T-cell (primary cell): ENCODE results near the gene CLDN10. TPM values are rescaled to one million over a fixed set of nuclear protein-coding genes. Genes with fewer than 3 reads are reported as not detected.

ENCODE experiments used
- ATAC-seq, 4 experiments: fragments of 200-7000 bp in 3 of 4; fragments of 150-1000 bp in 1 of 4; cut with Tn5 transposase; replicated peaks in 1 of 4; 1 replicate in 3 of 4; 2 replicates in 1 of 4; pipeline ENCODE4 v1.10.0; 2021; ENCODE audit warnings: moderate library complexity in 3 of 4, mild to moderate bottlenecking in 2 of 4, moderate number of reproducible peaks in 1 of 4
- CTCF ChIA-PET, 2 donors: fragments of 300-600 bp; sonication (Branson Sonifier 250); formaldehyde crosslinking; loops; one replicate each; lab custom pipeline; 2022; ENCODE audit warnings: antibody characterized with exemption in 2 of 2; lab: Charles Lee
- POLR2A ChIA-PET, 2 donors: fragments of 300-600 bp; sonication (Branson Sonifier 250); formaldehyde crosslinking; loops; one replicate each; lab custom pipeline; 2022; ENCODE audit warnings: antibody characterized with exemption in 2 of 2; lab: Charles Lee
- DNase-seq, 35 experiments: peaks; one replicate each; pipeline versions ENCODE4 v3.0.0 to v3.0.0-alpha.2; 2013 to 2023
- H3K27ac ChIP-seq: one replicate; pipeline ENCODE4 v1.5.1; 2013; ENCODE audit warnings: low read length
- H3K27me3 ChIP-seq, 2 experiments: replicated peaks in 1 of 2; 1 replicate in 1 of 2; 2 replicates in 1 of 2; pipeline versions ENCODE4 v1.6.1 to v1.7.0; 2013; ENCODE audit warnings: low read length in 1 of 2, mixed read lengths in 1 of 2; ENCODE audit not compliant: control insufficient read depth in 2 of 2, insufficient read depth in 2 of 2; ENCODE audit errors: extremely low read depth in 1 of 2
- H3K36me3 ChIP-seq, 2 donors: 1 replicate in 1 of 2; 2 replicates in 1 of 2; pipeline versions ENCODE4 v1.6.1 to v1.7.0; 2013; ENCODE audit warnings: low read length in 1 of 2; ENCODE audit not compliant: control insufficient read depth in 2 of 2, insufficient read depth in 1 of 2; ENCODE audit errors: extremely low read depth in 1 of 2
- H3K4me1 ChIP-seq, 2 experiments: 1 replicate in 1 of 2; 2 replicates in 1 of 2; pipeline versions ENCODE4 v1.6.1 to v1.7.0; 2013; ENCODE audit warnings: low read length in 2 of 2, mixed read lengths in 1 of 2; ENCODE audit not compliant: insufficient read depth in 2 of 2, control insufficient read depth in 1 of 2; ENCODE audit errors: extremely low read depth in 1 of 2
- H3K4me3 ChIP-seq, 2 donors: 1 replicate in 1 of 2; 2 replicates in 1 of 2; pipeline versions ENCODE4 v1.5.1 to v1.7.0; 2013; ENCODE audit warnings: mild to moderate bottlenecking in 2 of 2, low read length in 1 of 2, moderate library complexity in 1 of 2; ENCODE audit not compliant: control insufficient read depth in 1 of 2; ENCODE audit errors: extremely low read depth in 1 of 2
- H3K9me3 ChIP-seq: 2 replicates; pipeline ENCODE4 v1.7.0; 2013
- H3K27ac Mint-ChIP-seq, 2 donors: one replicate each; pipeline ENCODE4 v1.8.0; 2020 to 2021; ENCODE audit warnings: mild to moderate bottlenecking in 2 of 2, mixed read lengths in 2 of 2
- H3K27me3 Mint-ChIP-seq, 2 donors: one replicate each; pipeline ENCODE4 v1.8.0; 2021 to 2022; ENCODE audit warnings: mixed read lengths in 2 of 2
- H3K36me3 Mint-ChIP-seq: one replicate; pipeline ENCODE4 v1.8.0; 2021; ENCODE audit warnings: mixed read lengths
- H3K4me1 Mint-ChIP-seq, 3 donors: one replicate each; pipeline ENCODE4 v1.8.0; 2020 to 2022; ENCODE audit warnings: mixed read lengths in 3 of 3, mild to moderate bottlenecking in 1 of 3
- H3K4me3 Mint-ChIP-seq, 3 donors: one replicate each; pipeline ENCODE4 v1.8.0; 2020 to 2022; ENCODE audit warnings: mild to moderate bottlenecking in 3 of 3, mixed read lengths in 3 of 3, moderate library complexity in 3 of 3
- H3K9me3 Mint-ChIP-seq, 3 donors: one replicate each; pipeline ENCODE4 v1.8.0; 2020 to 2022; ENCODE audit warnings: mixed read lengths in 3 of 3
- WGBS: methylation state at CpG from one replicate; pipeline ENCODE4 v1.1.5; 2013; ENCODE audit warnings: missing lambda C conversion rate; ENCODE audit not compliant: insufficient coverage; 5-methylcytosine and 5-hydroxymethylcytosine counted together
- total RNA-seq, 35 experiments: library from RNA in 6 of 35; stranded (reverse) in 6 of 35; fragments of 120-200 nt in 1 of 35; gene quantifications; one replicate each; pipeline versions ENCODE4 v1.2.1 to v1.2.4 and lab custom pipeline; 2013 to 2026

CLDN10 gene
- total RNA-seq, 5 donors from 2014 or later (not counting 1 experiment from before 2014, with no cell fraction given): 0.32 TPM; not detected in 4

DNA sequence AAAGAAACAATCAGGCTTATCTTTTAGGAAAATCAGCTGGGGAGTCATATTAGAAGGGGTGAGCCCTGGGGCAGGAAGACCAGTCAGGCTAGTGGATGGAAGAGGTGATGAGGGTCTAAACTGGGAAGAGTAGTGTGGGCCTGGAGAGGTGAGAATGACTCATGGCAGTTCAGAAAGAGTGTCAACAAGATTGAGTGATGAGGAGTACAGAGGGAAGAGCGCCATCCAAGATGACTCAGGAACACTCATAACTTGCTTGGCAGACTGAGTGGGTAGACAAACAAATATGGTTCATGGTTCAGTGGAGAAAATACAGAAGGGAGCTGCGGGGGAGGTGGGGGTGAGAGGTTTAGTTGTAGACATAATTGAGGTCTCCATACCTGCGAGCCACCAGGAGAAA lies 17.3 kb upstream of the CLDN10 start:
- H3K36me3 Mint-ChIP-seq: no peaks in the 10 kb centered on the region
- H3K4me1 Mint-ChIP-seq: no peaks in the 10 kb centered on the region
- Histone ChIP-seq H3K27ac (no peak overlapping the region), H3K4me1 (no peaks in the 10 kb centered on the region), H3K4me3 (no peak overlapping the region), H3K27me3 (no peaks in the 10 kb centered on the region), H3K9me3 (no peaks in the 10 kb centered on the region), H3K36me3 (no peaks in the 10 kb centered on the region)
- H3K27me3 Mint-ChIP-seq: peaks cover 21 to 32% of the 10 kb centered on the region in 2 donors
- no peaks in the 10 kb centered on the region for H3K9me3 Mint-ChIP-seq
- POLR2A ChIA-PET: no interaction called here
- DNase-seq (no peak), ATAC-seq (no peak)
- CTCF ChIA-PET: no interaction called here
- H3K27ac Mint-ChIP-seq: no peak overlapping the region
- WGBS: 49% methylated on average over 2 of the region's 3 CpGs
- H3K4me3 Mint-ChIP-seq: no peak overlapping the region

DNA sequence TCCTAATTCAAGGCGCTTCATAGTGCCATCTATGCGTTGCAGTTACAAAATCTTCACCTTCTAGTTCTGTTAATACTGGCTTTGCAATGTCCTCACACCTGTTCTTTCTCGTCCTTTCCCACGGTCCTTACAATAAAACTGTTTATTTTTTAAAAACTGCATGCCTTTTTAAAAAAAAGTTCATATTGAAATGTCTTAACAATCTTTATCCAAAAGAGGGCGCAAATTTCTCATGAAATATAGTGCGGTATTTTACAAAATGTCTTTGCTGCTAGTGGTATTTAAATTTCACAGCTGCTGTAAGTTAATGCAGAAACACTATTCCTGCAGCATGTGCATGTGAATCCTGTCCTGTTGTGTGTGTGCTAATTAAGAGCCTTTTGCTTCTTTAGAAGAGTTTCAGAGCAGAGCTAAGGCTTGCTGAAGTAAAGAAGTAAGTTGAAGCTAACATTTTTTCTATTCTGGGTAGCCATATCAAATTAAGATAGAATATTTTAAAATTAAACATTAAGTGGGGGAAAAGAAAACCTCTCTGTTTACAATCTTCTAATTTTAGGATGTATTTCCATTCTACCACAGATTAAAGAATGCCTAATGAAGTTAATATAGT lies 15.8 kb upstream of the CLDN10 start:
- 53% methylated on average over 2 of the region's 6 CpGs for WGBS

DNA sequence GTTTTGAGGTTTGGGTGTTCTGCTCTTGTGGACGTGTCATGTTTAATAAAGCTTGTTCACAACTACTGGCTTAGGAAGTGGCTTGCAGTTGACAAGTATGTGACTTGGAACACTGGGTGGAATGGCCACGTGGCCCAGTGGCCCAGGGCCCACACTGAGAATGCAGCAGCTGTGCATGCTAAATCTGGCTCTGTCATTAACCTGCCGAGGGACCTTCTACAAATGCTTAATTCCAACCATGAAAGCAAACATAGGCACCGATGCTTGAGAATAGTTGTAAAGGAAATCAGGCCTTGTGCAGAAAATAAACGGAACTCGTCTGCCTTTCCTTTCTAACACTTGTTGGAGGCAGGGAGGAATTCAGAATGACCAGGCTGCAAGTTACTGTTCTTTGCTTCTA lies 11.6 kb upstream of the CLDN10 start:
- H3K27me3 ChIP-seq: peaks cover 0 to 9% of the 10 kb centered on the region in 2 experiments
- no peaks in the 10 kb centered on the region for H3K4me1 ChIP-seq
- H3K9me3 ChIP-seq: no peaks in the 10 kb centered on the region
- Mint-ChIP-seq H3K36me3 (no peaks in the 10 kb centered on the region), H3K4me1 (no peaks in the 10 kb centered on the region), H3K4me3 (no peak overlapping the region), H3K9me3 (no peaks in the 10 kb centered on the region), H3K27ac (no peak overlapping the region), H3K27me3 (peaks cover 13 to 19% of the 10 kb centered on the region in 2 donors)
- H3K36me3 ChIP-seq: no peaks in the 10 kb centered on the region
- no peak overlapping the region for H3K27ac ChIP-seq
- DNase-seq (no peak), ATAC-seq (no peak)
- POLR2A ChIA-PET: no interaction called here
- no peak overlapping the region for H3K4me3 ChIP-seq
- CTCF ChIA-PET: interaction anchor here (0.6 to 1.3 kb wide), 4 partner anchors 10 to 293 kb away, joined by 3 to 6 read pairs (median 4); no protein-coding TSS in a partner anchor
- 42% methylated on average over 4 of the region's 6 CpGs for WGBS

More for the DNA sequence above, 15.8 kb upstream of the CLDN10 start:
- Mint-ChIP-seq H3K9me3 (no peaks in the 10 kb centered on the region), H3K27me3 (peaks cover 24 to 37% of the 10 kb centered on the region in 2 donors), H3K4me1 (no peaks in the 10 kb centered on the region), H3K27ac (no peak overlapping the region), H3K4me3 (no peak overlapping the region), H3K36me3 (no peaks in the 10 kb centered on the region)
- peaks cover 0 to 3% of the 10 kb centered on the region in 2 experiments for H3K27me3 ChIP-seq
- no peak overlapping the region for H3K4me3 ChIP-seq
- no peak for ATAC-seq
- CTCF ChIA-PET: interaction anchor here (0.6 to 2.1 kb wide), 8 partner anchors 8 to 1044 kb away, joined by 3 to 25 read pairs (median 4); no protein-coding TSS in a partner anchor
- peak in 1 of 35 experiments; percentile 16 for DNase-seq
- no peaks in the 10 kb centered on the region for H3K36me3 ChIP-seq
- no peaks in the 10 kb centered on the region for H3K9me3 ChIP-seq
- POLR2A ChIA-PET: no interaction called here
- H3K4me1 ChIP-seq: no peaks in the 10 kb centered on the region
- H3K27ac ChIP-seq: no peak overlapping the region

DNA sequence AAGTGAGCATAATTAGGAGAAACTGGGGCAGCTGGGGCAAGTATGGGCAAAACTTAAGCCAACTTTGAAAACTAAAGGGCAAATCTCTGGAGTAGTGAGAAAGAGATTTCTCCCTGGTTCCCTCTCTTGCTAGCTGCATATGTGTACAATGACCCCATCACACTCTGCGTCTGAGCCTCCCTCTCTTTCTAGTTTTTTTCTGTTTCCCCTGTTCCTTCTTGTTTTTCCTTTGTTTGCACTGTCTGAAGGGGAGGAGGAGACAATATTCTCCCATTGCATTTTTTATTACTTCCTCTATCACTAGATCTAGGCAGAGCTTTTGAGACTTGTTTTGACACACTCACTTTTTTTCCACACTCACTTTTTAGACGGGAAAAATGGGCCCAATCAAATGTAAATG lies 11.2 kb upstream of the CLDN10 start:
- no peak for DNase-seq
- POLR2A ChIA-PET: no interaction called here
- H3K9me3 ChIP-seq: no peaks in the 10 kb centered on the region
- no peak overlapping the region for H3K27ac Mint-ChIP-seq
- CTCF ChIA-PET: interaction anchor here (0.5 to 1.0 kb wide), 4 partner anchors 9 to 209 kb away, joined by 3 to 6 read pairs (median 3); no protein-coding TSS in a partner anchor
- H3K27ac ChIP-seq: no peak overlapping the region
- no peak for ATAC-seq
- H3K27me3 Mint-ChIP-seq: peaks cover 13 to 19% of the 10 kb centered on the region in 2 donors
- no CpG with 5 or more reads among the region's 2 CpGs for WGBS
- H3K4me3 ChIP-seq: no peak overlapping the region
- H3K4me3 Mint-ChIP-seq: no peak overlapping the region
- no peaks in the 10 kb centered on the region for H3K4me1 Mint-ChIP-seq
- no peaks in the 10 kb centered on the region for H3K4me1 ChIP-seq
- H3K36me3 Mint-ChIP-seq: no peaks in the 10 kb centered on the region
- H3K27me3 ChIP-seq: peaks cover 0 to 9% of the 10 kb centered on the region in 2 experiments
- H3K9me3 Mint-ChIP-seq: no peaks in the 10 kb centered on the region
- H3K36me3 ChIP-seq: no peaks in the 10 kb centered on the region

DNA sequence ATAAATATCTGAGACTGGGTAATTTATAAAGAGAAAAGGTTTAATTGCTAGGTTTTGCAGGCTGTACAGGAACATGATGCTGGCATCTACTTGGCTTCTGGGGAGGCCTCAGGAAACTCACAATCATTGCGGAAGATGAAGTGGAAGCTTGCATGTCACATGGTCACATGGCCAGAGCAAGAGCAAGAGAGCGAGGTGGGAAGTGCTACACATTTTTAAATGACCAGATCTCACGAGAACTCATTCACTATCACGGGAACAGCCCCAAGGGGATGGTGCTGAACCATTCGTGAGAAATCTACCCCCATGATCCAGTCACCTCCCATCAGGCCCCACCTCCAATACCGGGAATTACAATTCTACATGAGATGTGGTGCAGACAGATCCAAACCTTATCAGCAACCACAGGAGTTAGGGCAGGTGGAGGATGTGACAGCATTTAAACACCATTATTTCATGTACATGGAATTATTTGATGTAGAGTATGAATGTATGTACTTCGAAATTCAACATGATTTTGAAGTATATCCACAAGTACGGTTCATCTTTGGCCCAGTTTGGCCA lies 10.5 kb upstream of the CLDN10 start:
- ChIA-PET CTCF (interaction anchor here in 1 of 2 donors (0.5 kb wide), 1 partner anchor 10 kb away, joined by 3 read pairs; no protein-coding TSS in a partner anchor), POLR2A (no interaction called here)
- no peak overlapping the region for H3K4me3 ChIP-seq
- 92% methylated on average over 1 of the region's 8 CpGs for WGBS
- peaks cover 9 to 21% of the 10 kb centered on the region in 2 donors for H3K27me3 Mint-ChIP-seq
- H3K36me3 Mint-ChIP-seq: no peaks in the 10 kb centered on the region
- H3K27me3 ChIP-seq: peaks cover 0 to 12% of the 10 kb centered on the region in 2 experiments
- DNase-seq (no peak), ATAC-seq (no peak)
- H3K36me3 ChIP-seq: no peaks in the 10 kb centered on the region
- no peaks in the 10 kb centered on the region for H3K4me1 Mint-ChIP-seq
- H3K9me3 ChIP-seq: no peaks in the 10 kb centered on the region
- H3K9me3 Mint-ChIP-seq: no peaks in the 10 kb centered on the region
- H3K4me3 Mint-ChIP-seq: no peak overlapping the region
- no peaks in the 10 kb centered on the region for H3K4me1 ChIP-seq
- no peak overlapping the region for H3K27ac ChIP-seq
- H3K27ac Mint-ChIP-seq: no peak overlapping the region

DNA sequence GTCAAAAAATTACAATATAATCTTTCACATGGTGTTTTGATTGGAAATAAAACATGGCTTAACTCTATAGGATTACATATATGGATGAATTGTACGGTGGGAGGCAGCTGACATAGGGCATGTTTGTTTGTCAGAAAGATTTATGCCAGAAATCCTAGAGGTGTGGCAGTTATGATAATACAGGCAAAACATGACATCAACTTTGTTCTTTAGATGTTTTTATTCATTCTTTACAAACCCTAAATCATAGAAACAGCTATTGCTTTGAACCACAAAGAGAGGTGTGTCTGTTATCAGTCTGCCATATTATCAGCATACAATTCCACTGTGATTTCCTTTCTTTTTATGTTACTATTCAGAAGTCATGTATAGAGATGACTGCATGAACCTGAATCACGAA lies 8.2 kb upstream of the CLDN10 start:
- H3K27ac Mint-ChIP-seq: no peak overlapping the region
- H3K27me3 Mint-ChIP-seq: peaks cover 17 to 27% of the 10 kb centered on the region in 2 donors
- Histone ChIP-seq H3K36me3 (no peaks in the 10 kb centered on the region), H3K27ac (no peak overlapping the region), H3K4me1 (no peaks in the 10 kb centered on the region), H3K9me3 (no peaks in the 10 kb centered on the region), H3K27me3 (peaks cover 0 to 14% of the 10 kb centered on the region in 2 experiments), H3K4me3 (no peak overlapping the region)
- no CpG with 5 or more reads among the region's 2 CpGs for WGBS
- ChIA-PET POLR2A (no interaction called here), CTCF (no interaction called here)
- H3K4me3 Mint-ChIP-seq: no peak overlapping the region
- ATAC-seq: no peak
- no peaks in the 10 kb centered on the region for H3K36me3 Mint-ChIP-seq
- no peaks in the 10 kb centered on the region for H3K9me3 Mint-ChIP-seq
- no peaks in the 10 kb centered on the region for H3K4me1 Mint-ChIP-seq
- DNase-seq: no peak
